Urinary bladder (tissue), 4 donors: ENCODE results near the gene C12orf50. TPM values are rescaled to one million over a fixed set of nuclear protein-coding genes. Genes with fewer than 3 reads are reported as not detected.
"Not testable (repeated sequence)": the region's sequence is repeated elsewhere in the genome, so short reads cannot be mapped to it uniquely, and the experiment has no call there.

Experiments
- DNase-seq: peaks from one replicate; pipeline ENCODE4 v3.0.0-alpha.2; 2015; ENCODE audit errors: extremely low spot score
- H3K27ac ChIP-seq: one replicate; pipeline ENCODE4 v1.5.1; 2013; ENCODE audit warnings: low read depth, mild to moderate bottlenecking, moderate library complexity
- H3K36me3 ChIP-seq: one replicate; pipeline ENCODE4 v1.6.1; 2013; ENCODE audit warnings: mild to moderate bottlenecking, moderate library complexity; ENCODE audit not compliant: insufficient read depth
- H3K4me1 ChIP-seq: one replicate; pipeline ENCODE4 v1.6.1; 2013; ENCODE audit warnings: mild to moderate bottlenecking, moderate library complexity; ENCODE audit not compliant: insufficient read depth
- H3K4me3 ChIP-seq: one replicate; pipeline ENCODE4 v1.5.1; 2013; ENCODE audit warnings: low read depth, low read length
- WGBS: extraction: QIAGEN DNeasy Blood & Tissue Kit; methylation state at CpG from one replicate; pipeline ENCODE4 v1.1.7; 2013; 5-methylcytosine and 5-hydroxymethylcytosine counted together
- polyA plus RNA-seq: library from polyadenylated mRNA; stranded (reverse); fragments of 200-250 nt; gene quantifications from one replicate; pipeline ENCODE4 v1.2.3, GENCODE V29; 2013
- total RNA-seq: library from RNA; depleted of rRNA; stranded (reverse); fragments of >200 nt; gene quantifications from one replicate; pipeline ENCODE4 v1.2.3, GENCODE V29; 2014
- donor health status: healthy with polysubstance abuse.
- donor health status: healthy.

The C12orf50 gene
- total RNA-seq: 0.26 TPM
- polyA plus RNA-seq: 0.06 TPM

GRCh38 chr12:88029093-88029665, at the start of gene C12orf50:
C12orf50 (minus strand) TSS chr12:88029401; CDS start chr12:88026962, 2,439 bp downstream.
- no peak for DNase-seq
- 51% methylated on average over 3 of the region's 3 CpGs for WGBS
- Histone ChIP-seq H3K36me3 (no peaks in the 10 kb centered on the region), H3K4me3 (no peak within 1 kb of the TSS), H3K4me1 (no peaks in the 10 kb centered on the region), H3K27ac (no peak within 1 kb of the TSS)

- 94% methylated on average over 9 of the region's 9 CpGs for WGBS
- H3K27ac ChIP-seq: no peak overlapping the region
- H3K4me1 ChIP-seq: no peaks in the 10 kb centered on the region
- DNase-seq: no peak
- peaks cover 1% of the 10 kb centered on the region for H3K36me3 ChIP-seq
- no peak overlapping the region for H3K4me3 ChIP-seq
Measured at GRCh38 chr12:88067301-88067700, 38.1 kb upstream of the C12orf50 start.

GRCh38 chr12:88063375-88063774, 34.2 kb upstream of the C12orf50 start:
- Histone ChIP-seq H3K4me3 (no peak overlapping the region), H3K27ac (no peak overlapping the region), H3K4me1 (no peaks in the 10 kb centered on the region), H3K36me3 (no peaks in the 10 kb centered on the region)
- 83% methylated on average over 2 of the region's 2 CpGs for WGBS
- no peak for DNase-seq

GRCh38 chr12:88062474-88062873, 33.3 kb upstream of the C12orf50 start:
- H3K4me1 ChIP-seq: no peaks in the 10 kb centered on the region
- H3K36me3 ChIP-seq: peaks cover 2% of the 10 kb centered on the region
- H3K4me3 ChIP-seq: no peak overlapping the region
- H3K27ac ChIP-seq: no peak overlapping the region
- WGBS: 81% methylated on average over 1 of the region's 1 CpG
- DNase-seq: no peak

GRCh38 chr12:88058719-88059077, 29.5 kb upstream of the C12orf50 start:
- H3K27ac ChIP-seq: no peak overlapping the region
- H3K36me3 ChIP-seq: peaks cover 5% of the 10 kb centered on the region
- H3K4me3 ChIP-seq: no peak overlapping the region
- 75% methylated on average over 1 of the region's 1 CpG for whole genome bisulfite sequencing
- H3K4me1 ChIP-seq: no peaks in the 10 kb centered on the region
- no peak for DNase-seq

GRCh38 chr12:88057994-88058718, 29.0 kb upstream of the C12orf50 start:
- no peak for DNase-seq
- 84% methylated on average over 4 of the region's 4 CpGs for WGBS
- no peak overlapping the region for H3K4me3 ChIP-seq

GRCh38 chr12:88056571-88056970, 27.4 kb upstream of the C12orf50 start:
- WGBS: 79% methylated on average over 2 of the region's 2 CpGs
- Histone ChIP-seq H3K4me1 (no peaks in the 10 kb centered on the region), H3K4me3 (no peak overlapping the region), H3K27ac (no peak overlapping the region), H3K36me3 (peaks cover 5% of the 10 kb centered on the region)
- DNase-seq: no peak

More at GRCh38 chr12:88057994-88058718, 29.0 kb upstream of the C12orf50 start:
- H3K36me3 ChIP-seq: peaks cover 5% of the 10 kb centered on the region
- no peaks in the 10 kb centered on the region for H3K4me1 ChIP-seq
- no peak overlapping the region for H3K27ac ChIP-seq

GRCh38 chr12:88052686-88053085, 23.5 kb upstream of the C12orf50 start:
- Histone ChIP-seq H3K36me3 (peaks cover 5% of the 10 kb centered on the region), H3K27ac (no peak overlapping the region), H3K4me3 (no peak overlapping the region), H3K4me1 (no peaks in the 10 kb centered on the region)
- WGBS: 89% methylated on average over 1 of the region's 1 CpG
- DNase-seq: no peak

- H3K36me3 ChIP-seq: peaks cover 7% of the 10 kb centered on the region
- H3K4me3 ChIP-seq: no peak overlapping the region
- no peak overlapping the region for H3K27ac ChIP-seq
- no peaks in the 10 kb centered on the region for H3K4me1 ChIP-seq
- 97% methylated on average over 5 of the region's 5 CpGs for WGBS
- no peak for DNase-seq
Measured at GRCh38 chr12:88044035-88044434, 14.8 kb upstream of the C12orf50 start.

GRCh38 chr12:88037770-88038169, 8.6 kb upstream of the C12orf50 start:
- 79% methylated on average over 1 of the region's 1 CpG for WGBS
- Histone ChIP-seq H3K4me1 (peaks cover 1% of the 10 kb centered on the region), H3K27ac (no peak overlapping the region), H3K36me3 (no peaks in the 10 kb centered on the region), H3K4me3 (no peak overlapping the region)
- no peak for DNase-seq

GRCh38 chr12:88036353-88036965, 7.3 kb upstream of the C12orf50 start:
- no peak for DNase-seq
- Histone ChIP-seq H3K4me1 (peaks cover 1% of the 10 kb centered on the region), H3K4me3 (peak overlapping the region; percentile 71), H3K27ac (no peak overlapping the region), H3K36me3 (no peaks in the 10 kb centered on the region)
- 31% methylated on average over 5 of the region's 5 CpGs for WGBS

- no peaks in the 10 kb centered on the region for H3K36me3 ChIP-seq
- WGBS: 4% methylated on average over 5 of the region's 5 CpGs
- peak overlapping the region; percentile 71 for H3K4me3 ChIP-seq
- DNase-seq: no peak
- H3K4me1 ChIP-seq: peaks cover 1% of the 10 kb centered on the region
- H3K27ac ChIP-seq: peak overlapping the region; percentile 31
Measured at GRCh38 chr12:88035907-88036289, 6.7 kb upstream of the C12orf50 start.

GRCh38 chr12:88035271-88035906, 6.2 kb upstream of the C12orf50 start:
- DNase-seq: peak; percentile 73
- Histone ChIP-seq H3K4me3 (peak overlapping the region; percentile 71), H3K4me1 (peaks cover 1% of the 10 kb centered on the region), H3K36me3 (no peaks in the 10 kb centered on the region), H3K27ac (peak overlapping the region; percentile 31)
- under 1% methylated on average over 54 of the region's 54 CpGs for WGBS

GRCh38 chr12:88031161-88031560, 2.0 kb upstream of the C12orf50 start:
- H3K36me3 ChIP-seq, H3K4me3 ChIP-seq, H3K4me1 ChIP-seq, DNase-seq, H3K27ac ChIP-seq: not testable (repeated sequence)
- 89% methylated on average over 3 of the region's 3 CpGs for WGBS
